NOMO-1 (cell line): ENCODE results near the gene NBEA.
A peak's percentile ranks its signal among the peaks of the same experiment; 100 is the strongest.

Source experiments
- DNase-seq, 2 experiments: peaks; one replicate each; lab custom pipeline; 2025; ENCODE audit not compliant: unreplicated experiment in 2 of 2; lab: John Stamatoyannopoulos, UW

Gene NBEA

DNA sequence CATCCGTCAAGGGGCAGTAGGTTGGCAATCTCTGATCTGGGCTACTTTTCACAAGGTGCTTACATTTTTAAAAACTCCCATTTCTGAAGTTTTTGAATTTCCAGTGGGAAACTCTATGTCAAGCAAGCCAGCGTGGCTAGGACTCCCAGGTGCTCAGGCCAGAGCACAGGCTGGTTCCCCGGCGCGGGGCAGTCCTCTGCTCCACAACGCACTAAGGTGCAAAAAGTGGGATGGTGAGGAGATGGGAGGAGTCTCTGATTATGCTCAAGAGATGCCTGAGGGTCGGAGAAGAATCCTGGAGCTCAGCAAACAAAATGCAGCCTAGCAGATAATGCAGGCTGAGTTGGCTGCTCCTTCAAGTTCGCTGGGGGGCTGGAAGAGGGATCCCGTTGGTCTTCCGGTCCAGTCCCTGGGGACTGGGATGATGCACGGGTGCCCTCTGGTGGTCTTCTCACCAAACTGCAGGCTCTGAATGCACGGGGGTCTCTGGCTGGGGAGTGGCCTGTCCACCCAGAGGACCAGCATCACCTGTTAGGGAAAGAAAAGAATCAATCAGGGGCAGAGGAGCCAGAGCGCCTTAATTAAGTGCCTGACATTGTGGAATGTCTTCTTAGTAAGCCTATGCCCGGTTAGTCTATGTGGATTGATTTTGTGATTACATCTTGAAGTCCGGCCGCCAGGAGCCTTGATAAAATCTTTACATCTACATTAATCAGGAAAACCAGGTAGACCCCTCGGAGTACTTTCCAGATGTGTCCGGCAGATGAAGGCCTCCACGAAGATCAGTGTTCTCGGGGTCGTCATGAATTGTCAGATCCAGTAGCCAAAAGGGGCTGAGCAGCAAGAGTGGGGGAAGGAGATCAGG, 778.9 kb downstream of the NBEA start:
- DNase-seq = peak in 1 of 2 experiments; percentile 25
